K562 (cell line): Measurements from ENCODE around the gene ACTRT2. TPM values are rescaled to one million over a fixed set of nuclear protein-coding genes. Genes with fewer than 3 reads are reported as not detected.

Experiments
- ATAC-seq: fragments of 200-7000 bp; cut with Tn5 transposase; 3 replicates; pipeline ENCODE4 v1.9.1; 2020; ENCODE audit warnings: moderate library complexity
- BruUV-seq: library from RNA; stranded (reverse); fragments of 400-500 nt; replicated peaks from 2 replicates; lab custom pipeline; 2021; lab: Mats Ljungman, UMichigan
- CTCF ChIA-PET: fragments of 300-600 bp; formaldehyde crosslinking; extraction: SDS; loops from one replicate; lab custom pipeline; 2021; ENCODE audit warnings: low intra/inter-chr PET ratio; lab: Yijun Ruan, JAX
- POLR2A ChIA-PET: fragments of 300-600, 350-650 bp; sonication (Branson Sonifier 250); formaldehyde crosslinking; extraction: SDS; loops from one replicate; lab custom pipeline; 2021; ENCODE audit warnings: antibody characterized with exemption, inconsistent platforms; lab: Yijun Ruan, JAX
- DNase-seq, 4 experiments: peaks; one replicate each; pipeline versions ENCODE4 v3.0.0 to v3.0.0-alpha.2; 2011 to 2018; ENCODE audit warnings: low spot score in 3 of 4, mixed read lengths in 3 of 4; ENCODE audit errors: extremely low read depth in 1 of 4
- FAIRE-seq: peaks from 2 replicates; lab custom pipeline; 2011; peaks lifted over from hg19 to GRCh38; lab: Jason Lieb, UNC
- H2AFZ ChIP-seq: 2 replicates; pipeline ENCODE4 v1.6.0; 2011; ENCODE audit warnings: low read depth, low read length, control low read depth, inconsistent platforms
- H3K27ac ChIP-seq: fragments of 200-600 bp; 3 replicates; pipeline ENCODE4 v1.8.0; 2011; ENCODE audit warnings: low read depth, mild to moderate bottlenecking, control low read depth, inconsistent platforms, low read length, moderate library complexity, mixed read lengths; ENCODE audit errors: extremely low read depth
- H3K27me3 ChIP-seq, 2 experiments: fragments of 300-600 bp in 1 of 2; 2 replicates in 1 of 2; 3 replicates in 1 of 2; pipeline versions ENCODE4 v1.6.0 to v1.8.0; 2011; ENCODE audit warnings: inconsistent platforms in 2 of 2, low read length in 2 of 2, mild to moderate bottlenecking in 1 of 2, mixed read lengths in 1 of 2, moderate library complexity in 1 of 2; ENCODE audit not compliant: control insufficient read depth in 2 of 2, insufficient read depth in 2 of 2
- H3K36me3 ChIP-seq: fragments of 300-600 bp; 3 replicates; pipeline ENCODE4 v1.8.0; 2011; ENCODE audit warnings: mild to moderate bottlenecking, low read length, inconsistent platforms; ENCODE audit not compliant: control insufficient read depth, insufficient read depth
- H3K4me1 ChIP-seq, 2 experiments: fragments of 200-600 bp in 1 of 2; replicated peaks in 1 of 2; 2 replicates in 1 of 2; 3 replicates in 1 of 2; pipeline versions ENCODE4 v1.5.1 to v1.8.0; 2011; ENCODE audit warnings: inconsistent platforms in 2 of 2, low read length in 2 of 2, mild to moderate bottlenecking in 1 of 2, mixed read lengths in 1 of 2, moderate library complexity in 1 of 2; ENCODE audit not compliant: control insufficient read depth in 2 of 2, insufficient read depth in 2 of 2
- H3K4me2 ChIP-seq: 2 replicates; pipeline ENCODE4 v1.6.1; 2011; ENCODE audit warnings: low read length, control low read depth, inconsistent platforms, mixed read lengths; ENCODE audit not compliant: insufficient read depth
- H3K4me3 ChIP-seq: fragments of 200-600 bp; sonication (generic), shearing (Covaris generic); 2 replicates; pipeline ENCODE4 v1.5.1; 2016; ENCODE audit warnings: control low read depth, inconsistent platforms
- H3K79me2 ChIP-seq: fragments of 200-600 bp; 3 replicates; pipeline ENCODE4 v1.8.0; 2011; ENCODE audit warnings: low read length, inconsistent platforms; ENCODE audit not compliant: control insufficient read depth, insufficient read depth
- H3K9ac ChIP-seq, 2 experiments: 2 replicates each; pipeline versions ENCODE4 v1.6.0 to v1.6.1; 2011; ENCODE audit warnings: low read depth in 2 of 2, low read length in 2 of 2, control low read depth in 1 of 2, inconsistent platforms in 1 of 2, mild to moderate bottlenecking in 1 of 2, mixed read lengths in 1 of 2; ENCODE audit not compliant: insufficient read depth in 1 of 2
- H3K9me1 ChIP-seq: one replicate; pipeline ENCODE4 v1.6.0; 2011; ENCODE audit warnings: inconsistent platforms, mild to moderate bottlenecking, low read length, moderate library complexity; ENCODE audit not compliant: control insufficient read depth, insufficient read depth
- H3K9me3 ChIP-seq: replicated peaks from 2 replicates; pipeline ENCODE4 v1.5.1; 2011; ENCODE audit warnings: low read depth, low read length, inconsistent platforms; ENCODE audit not compliant: control insufficient read depth, insufficient read depth
- H4K20me1 ChIP-seq: replicated peaks from 2 replicates; pipeline ENCODE4 v1.6.1; 2011; ENCODE audit warnings: low read length, inconsistent platforms, mixed read lengths; ENCODE audit not compliant: control insufficient read depth, insufficient read depth
- AFF1 ChIP-seq, 2 experiments: fragments of 450-650 bp; IDR thresholded peaks; 2 replicates each; pipeline ENCODE4 v1.6.1; 2018; ENCODE audit warnings: mild to moderate bottlenecking in 2 of 2, low read depth in 1 of 2; ENCODE audit not compliant: partially characterized antibody in 2 of 2
- ARID2 ChIP-seq: fragments of 450-650 bp; IDR thresholded peaks from 2 replicates; pipeline ENCODE4 v1.6.1; 2017; ENCODE audit warnings: antibody characterized with exemption, mild to moderate bottlenecking
- DDX20 ChIP-seq: fragments of 450-650 bp; IDR thresholded peaks from 2 replicates; pipeline ENCODE4 v1.6.1; 2016; ENCODE audit warnings: missing genetic modification characterization, low read depth, mild to moderate bottlenecking, missing compliant biosample characterization, moderate library complexity
- E2F3 ChIP-seq: fragments of 250-450 bp; sonication (Bioruptor Pico); IDR thresholded peaks from 2 replicates; pipeline ENCODE4 v1.4.0; 2020; ENCODE audit warnings: mild to moderate bottlenecking
- JUN ChIP-seq, 2 experiments: sonication (generic) in 1 of 2; formaldehyde crosslinking in 1 of 2; IDR thresholded peaks; 2 replicates each; pipeline versions ENCODE4 v1.6.1 to v1.8.0; 2012 to 2022; ENCODE audit warnings: borderline replicate concordance in 2 of 2, mild to moderate bottlenecking in 2 of 2, improper control_type of control experiment in 1 of 2, low read depth in 1 of 2, low read length in 1 of 2, missing genetic modification reagents in 1 of 2
- KAT7 ChIP-seq: sonication (generic); formaldehyde crosslinking; IDR thresholded peaks from 2 replicates; pipeline ENCODE4 v1.8.0; 2022; ENCODE audit warnings: missing genetic modification reagents, mild to moderate bottlenecking, borderline replicate concordance
- PTBP1 ChIP-seq: fragments of 200-400 bp; formaldehyde crosslinking; IDR thresholded peaks from 2 replicates; pipeline ENCODE4 v1.6.1; 2017; ENCODE audit warnings: low read depth, low read length
- RAD51 ChIP-seq: fragments of 450-650 bp; IDR thresholded peaks from 2 replicates; pipeline ENCODE4 v1.7.1; 2016; ENCODE audit warnings: low read depth, mild to moderate bottlenecking, borderline replicate concordance
- SETDB1 ChIP-seq: IDR thresholded peaks from one replicate; pipeline ENCODE4 v1.6.1; 2012; ENCODE audit warnings: low read length, control low read depth, inconsistent platforms
- SNRNP70 ChIP-seq: fragments of 200-400 bp; formaldehyde crosslinking; optimal IDR thresholded peaks from 2 replicates; pipeline ENCODE3; 2017; ENCODE audit warnings: low read depth, low read length
- ZBTB43 ChIP-seq: sonication (generic); formaldehyde crosslinking; IDR thresholded peaks from 2 replicates; pipeline ENCODE4 v1.8.0; 2023; ENCODE audit warnings: mild to moderate bottlenecking, missing genetic modification reagents
- ZFPM2 ChIP-seq: fragments of 250-450 bp; sonication (Bioruptor Pico); IDR thresholded peaks from 2 replicates; pipeline ENCODE4 v1.5.1; 2022; ENCODE audit warnings: mild to moderate bottlenecking
- ZHX1 ChIP-seq: fragments of 150-350 bp; conservative IDR thresholded peaks from 2 replicates; pipeline ENCODE4 v1.6.1; 2014; ENCODE audit warnings: low read length
- ZKSCAN3 ChIP-seq: fragments of 250-450 bp; sonication (Bioruptor Pico); IDR thresholded peaks from 2 replicates; pipeline ENCODE4 v1.4.0; 2020
- WGBS: fragments of 100-300 bp; shearing (Covaris generic); methylation state at CpG from one replicate; pipeline ENCODE4 v1.1.6; 2016; ENCODE audit warnings: low coverage, mixed read lengths; ENCODE audit not compliant: insufficient coverage; ENCODE audit errors: missing lambda C conversion rate; 5-methylcytosine and 5-hydroxymethylcytosine counted together
- in situ Hi-C: fragments of 300-500 bp; cut with MboI; formaldehyde crosslinking; loops from 4 replicates; pipeline ENCODE4 v1.15.0; 2018; ENCODE audit warnings: inconsistent platforms, mixed read lengths
- intact Hi-C: fragments of 100-400 bp; cut with micrococcal nuclease; formaldehyde crosslinking; loops from 2 replicates; pipeline ENCODE4 v1.14.2; 2022
- polyA plus RNA-seq, 8 experiments: library from polyadenylated mRNA; depleted of rRNA in 4 of 8; stranded (reverse) in 5 of 8; unstranded in 3 of 8; fragments of >200 nt; fragmentation: Nextera tagmentation in 2 of 8; fragmentation: Illumina TruSeq in 1 of 8; extraction: Ambion mirVana in 2 of 8; extraction: Trizol in 1 of 8; gene quantifications; 2 replicates each; pipeline versions ENCODE4 v1.2.1 to v1.2.3, GENCODE V29; 2011 to 2014; ENCODE audit warnings: inconsistent platforms in 1 of 8, missing spikeins in 1 of 8
- total RNA-seq, 7 experiments: library from RNA; depleted of rRNA in 6 of 7; stranded (reverse); fragments of >200 nt in 6 of 7; fragmentation: Illumina TruSeq in 2 of 7; extraction: Trizol in 2 of 7; gene quantifications; 2 replicates each; pipeline versions ENCODE4 v1.2.1 to v1.2.3, GENCODE V29; 2011 to 2021; ENCODE audit warnings: low replicate concordance in 1 of 7

The ACTRT2 gene
- total and polyA plus RNA-seq, 9 of the 15 experiments (the other 6 are each of a cell fraction or from before 2014, with no cell fraction given): not detected

GRCh38 chr1:3069491-3070308, 48.4 kb downstream of the ACTRT2 start:
- no peak for DNase-seq
- Histone ChIP-seq H3K9me3 (no peaks in the 10 kb centered on the region), H2AFZ (no peak overlapping the region), H4K20me1 (no peaks in the 10 kb centered on the region), H3K4me2 (no peak overlapping the region), H3K27ac (no peak overlapping the region), H3K4me3 (no peak overlapping the region), H3K9ac (no peak overlapping the region), H3K79me2 (no peaks in the 10 kb centered on the region), H3K9me1 (no peaks in the 10 kb centered on the region), H3K4me1 (no peaks in the 10 kb centered on the region), H3K36me3 (no peaks in the 10 kb centered on the region), H3K27me3 (peaks cover 8 to 23% of the 10 kb centered on the region in 2 experiments; a peak in 4 of 5 replicates)
- WGBS: 64% methylated on average over 23 of the region's 91 CpGs
- intact Hi-C loops: no loop called here
- no TSS peak for BruUV-seq
- FAIRE-seq: no peak
- no peak for ATAC-seq
- ChIA-PET POLR2A (no interaction called here), CTCF (no interaction called here)
- in situ Hi-C loops: no loop called here
- TF ChIP-seq KAT7 (CRISPR knock-in tag) (no peak), DDX20 (tag) (no peak), ZFPM2 (CRISPR knock-in tag) (no peak), SETDB1 (no peak), JUN (IDR thresholded peaks at IDR 0.05; ENCODE audit: borderline replicate concordance, low read depth, low read length) (no peak), JUN (CRISPR knock-in tag; IDR thresholded peaks at IDR 0.05; ENCODE audit: borderline replicate concordance) (no peak), ZBTB43 (CRISPR knock-in tag) (no peak), ZHX1 (no peak), ARID2 (no peak), RAD51 (no peak), ZKSCAN3 (CRISPR knock-in tag) (no peak), PTBP1 (no peak), AFF1 (IDR thresholded peaks at IDR 0.05; ENCODE audit: low read depth in 1 of 2, partially characterized antibody in 2 of 2) (no peak), SNRNP70 (no peak), E2F3 (no peak)
